HCT116 (cell line): ENCODE measurements around the gene SELENBP1. TPM values are rescaled to one million over a fixed set of nuclear protein-coding genes. Genes with fewer than 3 reads are reported as not detected.

Experiments
- ATAC-seq: fragments of 200-7000 bp; cut with Tn5 transposase; 2 replicates; pipeline ENCODE4 v1.9.1; 2020; ENCODE audit warnings: mild to moderate bottlenecking, moderate library complexity
- BruUV-seq: library from RNA; stranded (reverse); fragments of 400-500 nt; replicated peaks from 2 replicates; lab custom pipeline; 2021; lab: Mats Ljungman, UMichigan
- CTCF ChIA-PET: fragments of 300-600 bp; sonication (Branson Sonifier 250); formaldehyde crosslinking; loops from one replicate; lab custom pipeline; 2021; ENCODE audit warnings: antibody characterized with exemption; lab: Charles Lee
- POLR2A ChIA-PET: fragments of 300-600, 350-600 bp; sonication (Branson Sonifier 250); formaldehyde crosslinking; loops from one replicate; lab custom pipeline; 2021; ENCODE audit warnings: antibody characterized with exemption; lab: Charles Lee
- RAD21 ChIA-PET, 2 experiments: fragments of 300-600 bp; sonication (Branson Sonifier 250); formaldehyde crosslinking; loops; one replicate each; lab custom pipeline; 2023; ENCODE audit warnings: low total read pairs in 2 of 2; ENCODE audit not compliant: uncharacterized antibody in 2 of 2, unreplicated experiment in 2 of 2, low non-redundant PET in 1 of 2; lab: Charles Lee
- DNase-seq: peaks from one replicate; pipeline ENCODE4 v3.0.0-alpha.2; 2010; ENCODE audit warnings: low read depth, low spot score
- H2AFZ ChIP-seq: fragments of 200-600 bp; shearing (Covaris generic), sonication (generic); 2 replicates; pipeline ENCODE4 v1.6.1; 2017; ENCODE audit warnings: low read depth, mixed run types, mixed read lengths, antibody characterized with exemption, low read length; ENCODE audit not compliant: poor library complexity, severe bottlenecking
- H3K27ac ChIP-seq: 2 replicates; pipeline ENCODE4 v1.5.1; 2012; ENCODE audit warnings: low read depth, low read length
- H3K27me3 ChIP-seq: fragments of 200-600 bp; sonication (generic); 2 replicates; pipeline ENCODE4 v1.6.1; 2016; ENCODE audit warnings: mixed run types, low read length, mixed read lengths; ENCODE audit not compliant: insufficient read depth
- H3K36me3 ChIP-seq, 2 experiments: fragments of 200-500 bp in 1 of 2; fragments of 200-600 bp in 1 of 2; sonication (Bioruptor generic) in 1 of 2; sonication (generic) in 1 of 2; 2 replicates each; pipeline versions ENCODE4 v1.5.1 to v1.6.1; 2014 to 2016; ENCODE audit warnings: low read length in 2 of 2, inconsistent platforms in 1 of 2, mixed read lengths in 1 of 2, mixed run types in 1 of 2; ENCODE audit not compliant: insufficient read depth in 2 of 2, control insufficient read depth in 1 of 2
- H3K4me1 ChIP-seq, 2 experiments: fragments of 200-600 bp in 1 of 2; sonication (generic) in 1 of 2; 2 replicates each; pipeline versions ENCODE4 v1.5.1 to v1.6.1; 2012 to 2017; ENCODE audit warnings: low read length in 2 of 2, inconsistent platforms in 1 of 2, mild to moderate bottlenecking in 1 of 2, mixed read lengths in 1 of 2, mixed run types in 1 of 2, moderate library complexity in 1 of 2; ENCODE audit not compliant: insufficient read depth in 2 of 2, control insufficient read depth in 1 of 2
- H3K4me2 ChIP-seq: fragments of 200-600 bp; sonication (generic); 2 replicates; pipeline ENCODE4 v1.6.1; 2017; ENCODE audit warnings: mixed run types, low read length, mixed read lengths
- H3K4me3 ChIP-seq, 2 experiments: fragments of 200-600 bp in 1 of 2; sonication (generic) in 1 of 2; replicated peaks in 1 of 2; 2 replicates each; pipeline ENCODE4 v1.5.1; 2011 to 2016; ENCODE audit warnings: low read length in 2 of 2, control low read depth in 1 of 2, low read depth in 1 of 2, mild to moderate bottlenecking in 1 of 2, mixed read lengths in 1 of 2, mixed run types in 1 of 2
- H3K79me2 ChIP-seq: fragments of 200-600 bp; sonication (generic); 2 replicates; pipeline ENCODE4 v1.6.1; 2017; ENCODE audit warnings: mild to moderate bottlenecking, mixed run types, low read length, moderate library complexity, mixed read lengths; ENCODE audit not compliant: insufficient read depth
- H3K9ac ChIP-seq: fragments of 200-600 bp; sonication (generic); 2 replicates; pipeline ENCODE4 v1.6.1; 2016; ENCODE audit warnings: low read length, mixed read lengths
- H3K9me2 ChIP-seq: fragments of 200-600 bp; sonication (generic), shearing (Covaris generic); 2 replicates; pipeline ENCODE4 v1.6.1; 2017; ENCODE audit warnings: mixed run types, mild to moderate bottlenecking, moderate library complexity; ENCODE audit not compliant: insufficient read depth
- H3K9me3 ChIP-seq, 2 experiments: fragments of 200-500 bp in 1 of 2; fragments of 200-600 bp in 1 of 2; sonication (Bioruptor generic) in 1 of 2; sonication (generic) in 1 of 2; 2 replicates each; pipeline ENCODE4 v1.6.1; 2014 to 2017; ENCODE audit warnings: low read length in 2 of 2, mixed read lengths in 2 of 2, inconsistent platforms in 1 of 2, low read depth in 1 of 2, mild to moderate bottlenecking in 1 of 2, mixed run types in 1 of 2, moderate library complexity in 1 of 2; ENCODE audit not compliant: control insufficient read depth in 1 of 2, insufficient read depth in 1 of 2
- H4K20me1 ChIP-seq: fragments of 200-600 bp; sonication (generic), shearing (Covaris generic); 2 replicates; pipeline ENCODE4 v1.6.1; 2017; ENCODE audit warnings: mixed run types, mild to moderate bottlenecking, moderate library complexity; ENCODE audit not compliant: insufficient read depth
- CBX3 ChIP-seq: IDR thresholded peaks from 2 replicates; pipeline ENCODE4 v1.6.1; 2012; ENCODE audit warnings: low read depth
- CEBPB ChIP-seq: IDR thresholded peaks from 2 replicates; pipeline ENCODE4 v1.6.1; 2012; ENCODE audit warnings: low read depth
- EGR1 ChIP-seq: IDR thresholded peaks from 2 replicates; pipeline ENCODE4 v1.6.1; 2012; ENCODE audit warnings: low read depth
- JUND ChIP-seq: IDR thresholded peaks from 2 replicates; pipeline ENCODE4 v1.6.1; 2012
- POLR2A ChIP-seq: IDR thresholded peaks from 2 replicates; pipeline ENCODE4 v1.7.0; 2011; ENCODE audit warnings: borderline replicate concordance; ENCODE audit not compliant: insufficient read depth, insufficient read length; ENCODE audit errors: extremely low read depth
- POLR2AphosphoS5 ChIP-seq: IDR thresholded peaks from 2 replicates; pipeline ENCODE4 v1.6.1; 2011; ENCODE audit warnings: mild to moderate bottlenecking, low read depth, low read length, moderate library complexity
- SIN3A ChIP-seq: IDR thresholded peaks from 2 replicates; pipeline ENCODE4 v1.6.1; 2012; ENCODE audit warnings: low read depth
- SP1 ChIP-seq: IDR thresholded peaks from 2 replicates; pipeline ENCODE4 v1.6.1; 2012; ENCODE audit warnings: low read depth
- SRF ChIP-seq: IDR thresholded peaks from 2 replicates; pipeline ENCODE4 v1.6.1; 2012; ENCODE audit warnings: low read depth
- TCF7L2 ChIP-seq: IDR thresholded peaks from 2 replicates; pipeline ENCODE4 v1.7.0; 2011; ENCODE audit warnings: borderline replicate concordance, inconsistent platforms; ENCODE audit not compliant: insufficient read depth, insufficient read length; ENCODE audit errors: extremely low read depth
- YY1 ChIP-seq: IDR thresholded peaks from 2 replicates; pipeline ENCODE4 v1.6.1; 2011; ENCODE audit warnings: low read length, low read depth, moderate library complexity, mild to moderate bottlenecking; ENCODE audit not compliant: insufficient replicate concordance; ENCODE audit errors: extremely low read depth
- ZFX ChIP-seq: fragments of 450-650 bp; IDR thresholded peaks from 2 replicates; pipeline ENCODE4 v1.6.1; 2017
- ZNF274 ChIP-seq: fragments of 200-500 bp; sonication (Bioruptor generic); IDR thresholded peaks from 2 replicates; pipeline ENCODE4 v1.6.1; 2014; ENCODE audit warnings: mild to moderate bottlenecking, low read depth, low read length, inconsistent platforms
- intact Hi-C: fragments of 100-400 bp; cut with micrococcal nuclease; formaldehyde crosslinking; loops from 2 replicates; pipeline ENCODE4 v1.10.0; 2022
- total RNA-seq: library from RNA; stranded (reverse); gene quantifications from one replicate; pipeline ENCODE4 v1.2.1, GENCODE V29; 2021; ENCODE audit not compliant: unreplicated experiment
- TF ChIP-seq, protein P1 (sequence below): IDR thresholded peaks from 2 replicates; pipeline ENCODE4 v1.6.1; 2011; ENCODE audit warnings: mild to moderate bottlenecking, low read length, moderate library complexity; ENCODE audit not compliant: insufficient replicate concordance; ENCODE audit errors: extremely low read depth
- TF ChIP-seq, protein P2 (sequence below): IDR thresholded peaks from 2 replicates; pipeline ENCODE4 v1.6.1; 2012

SELENBP1 gene
- total RNA-seq, 1 experiment from 2014 or later: 0.42 TPM

- H3K27me3 ChIP-seq: no peaks in the 10 kb centered on the region
- H3K4me1 ChIP-seq: peaks cover 0 to 10% of the 10 kb centered on the region in 2 experiments; a peak in 2 of 4 replicates
- no peak overlapping the region for H2AFZ ChIP-seq
- POLR2A ChIA-PET: interaction anchor here (1.3 kb wide), 1 partner anchor 9 kb away, joined by 5 read pairs; the partner anchor contains the start of gene PI4KB
- DNase-seq (no peak), ATAC-seq (no peak)
- H3K27ac ChIP-seq: no peak overlapping the region
- H3K4me2 ChIP-seq: no peak overlapping the region
- H3K9me2 ChIP-seq: no peaks in the 10 kb centered on the region
- H3K9ac ChIP-seq: no peak overlapping the region
- CTCF ChIA-PET: no interaction called here
- H3K36me3 ChIP-seq: no peaks in the 10 kb centered on the region
- no peak overlapping the region for H3K4me3 ChIP-seq
- H4K20me1 ChIP-seq: no peaks in the 10 kb centered on the region
- RAD21 ChIA-PET: interaction anchor here in 1 of 2 experiments (0.6 kb wide), 1 partner anchor 80 kb away, joined by 3 read pairs; no protein-coding TSS in a partner anchor
- no peaks in the 10 kb centered on the region for H3K79me2 ChIP-seq
- no peak for TF ChIP-seq POLR2AphosphoS5
- TF ChIP-seq SIN3A: no peak
- intact Hi-C loops: no loop called here
- no peaks in the 10 kb centered on the region for H3K9me3 ChIP-seq
- no TSS peak for BruUV-seq
These were observed 35.9 kb downstream of the SELENBP1 start for GRCh38 chr1:151336556-151336955.

DNA sequence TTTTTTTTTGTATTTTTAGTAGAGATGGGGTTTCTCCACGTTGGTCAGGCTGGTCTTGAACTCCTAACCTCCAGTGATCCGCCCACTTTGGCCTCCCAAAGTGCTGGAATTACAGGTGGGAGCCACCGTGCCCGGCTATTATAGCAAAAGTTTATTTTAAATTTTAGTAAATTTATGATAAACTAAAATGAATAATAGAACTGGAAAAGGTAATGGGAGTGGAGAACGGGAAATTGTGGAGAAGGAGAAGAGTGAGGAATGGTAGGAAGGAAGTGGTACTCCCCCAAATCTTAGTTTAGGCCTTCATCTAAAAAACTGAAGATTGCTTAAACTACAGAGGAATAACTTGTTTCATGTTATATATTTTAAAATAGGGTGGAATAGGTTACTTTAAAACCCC is 37.7 kb downstream of the SELENBP1 start:
- TF ChIP-seq CEBPB: no peak
- TF ChIP-seq EGR1: no peak
- TF ChIP-seq TCF7L2: no peak
- no peak for TF ChIP-seq ZNF274
- no peak for TF ChIP-seq YY1
- TF ChIP-seq SIN3A: no peak
- no peak for TF ChIP-seq SRF
- TF ChIP-seq, protein P1, sequence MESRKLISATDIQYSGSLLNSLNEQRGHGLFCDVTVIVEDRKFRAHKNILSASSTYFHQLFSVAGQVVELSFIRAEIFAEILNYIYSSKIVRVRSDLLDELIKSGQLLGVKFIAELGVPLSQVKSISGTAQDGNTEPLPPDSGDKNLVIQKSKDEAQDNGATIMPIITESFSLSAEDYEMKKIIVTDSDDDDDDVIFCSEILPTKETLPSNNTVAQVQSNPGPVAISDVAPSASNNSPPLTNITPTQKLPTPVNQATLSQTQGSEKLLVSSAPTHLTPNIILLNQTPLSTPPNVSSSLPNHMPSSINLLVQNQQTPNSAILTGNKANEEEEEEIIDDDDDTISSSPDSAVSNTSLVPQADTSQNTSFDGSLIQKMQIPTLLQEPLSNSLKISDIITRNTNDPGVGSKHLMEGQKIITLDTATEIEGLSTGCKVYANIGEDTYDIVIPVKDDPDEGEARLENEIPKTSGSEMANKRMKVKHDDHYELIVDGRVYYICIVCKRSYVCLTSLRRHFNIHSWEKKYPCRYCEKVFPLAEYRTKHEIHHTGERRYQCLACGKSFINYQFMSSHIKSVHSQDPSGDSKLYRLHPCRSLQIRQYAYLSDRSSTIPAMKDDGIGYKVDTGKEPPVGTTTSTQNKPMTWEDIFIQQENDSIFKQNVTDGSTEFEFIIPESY: no peak
- TF ChIP-seq SP1: no peak
- no peak for TF ChIP-seq CBX3
- no peak for TF ChIP-seq JUND
- no peak for TF ChIP-seq ZFX
- TF ChIP-seq, protein P2, sequence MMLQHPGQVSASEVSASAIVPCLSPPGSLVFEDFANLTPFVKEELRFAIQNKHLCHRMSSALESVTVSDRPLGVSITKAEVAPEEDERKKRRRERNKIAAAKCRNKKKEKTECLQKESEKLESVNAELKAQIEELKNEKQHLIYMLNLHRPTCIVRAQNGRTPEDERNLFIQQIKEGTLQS: no peak
- TF ChIP-seq POLR2A: no peak
- no peak for TF ChIP-seq POLR2AphosphoS5
- POLR2A ChIA-PET: no interaction called here
- no TSS peak for BruUV-seq
- Histone ChIP-seq H3K79me2 (no peaks in the 10 kb centered on the region), H3K4me3 (no peak overlapping the region), H3K9me2 (no peaks in the 10 kb centered on the region), H3K36me3 (no peaks in the 10 kb centered on the region), H3K4me2 (no peak overlapping the region), H3K9me3 (no peaks in the 10 kb centered on the region), H4K20me1 (no peaks in the 10 kb centered on the region), H3K27ac (no peak overlapping the region), H3K9ac (no peak overlapping the region), H2AFZ (no peak overlapping the region), H3K4me1 (no peaks in the 10 kb centered on the region), H3K27me3 (no peaks in the 10 kb centered on the region)
- intact Hi-C loops: no loop called here
- RAD21 ChIA-PET: no interaction called here
- ATAC-seq (no peak), DNase-seq (no peak)
- CTCF ChIA-PET: no interaction called here
